Neuronal stem cell (in vitro differentiated cells): ENCODE measurements around the gene ATP13A1.

Experiments used
- DNase-seq: peaks from one replicate; pipeline ENCODE4 v3.0.0-alpha.2; 2013; ENCODE audit warnings: low spot score
- H2AFZ ChIP-seq: one replicate; pipeline ENCODE4 v1.6.1; 2013; ENCODE audit warnings: mild to moderate bottlenecking, low read length, inconsistent platforms
- H2AK5ac ChIP-seq: 2 replicates; pipeline ENCODE4 v1.6.1; 2013; ENCODE audit warnings: low read depth, mild to moderate bottlenecking, inconsistent platforms, low read length, moderate library complexity, mixed read lengths
- H2BK120ac ChIP-seq: 2 replicates; pipeline ENCODE4 v1.6.1; 2013; ENCODE audit warnings: low read depth, mild to moderate bottlenecking, inconsistent platforms, low read length, moderate library complexity, mixed read lengths
- H2BK12ac ChIP-seq: one replicate; pipeline ENCODE4 v1.6.1; 2013; ENCODE audit warnings: low read length, inconsistent platforms
- H2BK15ac ChIP-seq: 2 replicates; pipeline ENCODE4 v1.6.1; 2013; ENCODE audit warnings: mild to moderate bottlenecking, low read length, inconsistent platforms, mixed read lengths
- H2BK5ac ChIP-seq: one replicate; pipeline ENCODE4 v1.6.1; 2013; ENCODE audit warnings: inconsistent platforms, mild to moderate bottlenecking, low read length, moderate library complexity
- H3K14ac ChIP-seq: one replicate; pipeline ENCODE4 v1.6.1; 2013; ENCODE audit warnings: low read length, inconsistent platforms
- H3K18ac ChIP-seq: 2 replicates; pipeline ENCODE4 v1.6.1; 2013; ENCODE audit warnings: low read length, inconsistent platforms
- H3K23ac ChIP-seq: 2 replicates; pipeline ENCODE4 v1.6.1; 2013; ENCODE audit warnings: low read depth, mild to moderate bottlenecking, mixed read lengths, low read length, inconsistent platforms; ENCODE audit not compliant: poor library complexity
- H3K27ac ChIP-seq: replicated peaks from 3 replicates; pipeline ENCODE4 v1.5.1; 2013; ENCODE audit warnings: low read length, inconsistent platforms
- H3K27me3 ChIP-seq, 3 experiments: 2 replicates each; pipeline ENCODE4 v1.6.1; 2013; ENCODE audit warnings: low read length in 3 of 3, mild to moderate bottlenecking in 2 of 3, inconsistent platforms in 1 of 3, low read depth in 1 of 3, mixed read lengths in 1 of 3, moderate library complexity in 1 of 3; ENCODE audit not compliant: control insufficient read depth in 3 of 3, insufficient read depth in 3 of 3
- H3K36me3 ChIP-seq, 2 donors: replicated peaks in 1 of 2; 2 replicates each; pipeline ENCODE4 v1.6.1; 2013; ENCODE audit warnings: low read length in 2 of 2; ENCODE audit not compliant: control insufficient read depth in 2 of 2, insufficient read depth in 2 of 2
- H3K4ac ChIP-seq: 2 replicates; pipeline ENCODE4 v1.6.1; 2013; ENCODE audit warnings: inconsistent platforms, mild to moderate bottlenecking, low read length, moderate library complexity
- H3K4me1 ChIP-seq, 2 donors: 1 replicate in 1 of 2; 2 replicates in 1 of 2; pipeline ENCODE4 v1.6.1; 2013; ENCODE audit warnings: low read length in 2 of 2, low read depth in 1 of 2; ENCODE audit not compliant: control insufficient read depth in 2 of 2, insufficient read depth in 1 of 2
- H3K4me2 ChIP-seq: one replicate; pipeline ENCODE4 v1.6.1; 2013; ENCODE audit warnings: mild to moderate bottlenecking, low read length, inconsistent platforms; ENCODE audit not compliant: insufficient read depth, poor library complexity, severe bottlenecking
- H3K4me3 ChIP-seq, 2 donors: 2 replicates each; pipeline ENCODE4 v1.5.1; 2013; ENCODE audit warnings: low read length in 2 of 2, mild to moderate bottlenecking in 2 of 2, inconsistent platforms in 1 of 2, moderate library complexity in 1 of 2
- H3K79me1 ChIP-seq: one replicate; pipeline ENCODE4 v1.6.1; 2013; ENCODE audit warnings: low read depth, mild to moderate bottlenecking, inconsistent platforms, low read length, moderate library complexity
- H3K9ac ChIP-seq: one replicate; pipeline ENCODE4 v1.6.1; 2013; ENCODE audit warnings: mild to moderate bottlenecking, low read depth, low read length, inconsistent platforms; ENCODE audit not compliant: poor library complexity
- H3K9me3 ChIP-seq, 2 donors: replicated peaks in 1 of 2; 2 replicates each; pipeline versions ENCODE3 to v1.6.1; 2013; ENCODE audit warnings: low read length in 2 of 2, mild to moderate bottlenecking in 2 of 2, inconsistent platforms in 1 of 2, low read depth in 1 of 2, mixed read lengths in 1 of 2, moderate library complexity in 1 of 2; ENCODE audit not compliant: control insufficient read depth in 2 of 2, insufficient read depth in 1 of 2
- H4K8ac ChIP-seq: one replicate; pipeline ENCODE4 v1.6.1; 2013; ENCODE audit warnings: low read depth, mild to moderate bottlenecking, inconsistent platforms, low read length, moderate library complexity
- H4K91ac ChIP-seq: one replicate; pipeline ENCODE4 v1.6.1; 2013; ENCODE audit warnings: low read length, low read depth, mild to moderate bottlenecking, inconsistent platforms; ENCODE audit not compliant: poor library complexity
- WGBS, 2 donors: extraction: QIAGEN DNeasy Blood & Tissue Kit; methylation state at CpG; one replicate each; pipeline ENCODE4 v1.1.7; 2013; ENCODE audit warnings: missing lambda C conversion rate in 2 of 2, mixed read lengths in 1 of 2; ENCODE audit not compliant: insufficient read length in 2 of 2, insufficient replicate concordance in 1 of 2; ENCODE audit errors: extremely low coverage in 2 of 2; 5-methylcytosine and 5-hydroxymethylcytosine counted together

Gene ATP13A1

DNA sequence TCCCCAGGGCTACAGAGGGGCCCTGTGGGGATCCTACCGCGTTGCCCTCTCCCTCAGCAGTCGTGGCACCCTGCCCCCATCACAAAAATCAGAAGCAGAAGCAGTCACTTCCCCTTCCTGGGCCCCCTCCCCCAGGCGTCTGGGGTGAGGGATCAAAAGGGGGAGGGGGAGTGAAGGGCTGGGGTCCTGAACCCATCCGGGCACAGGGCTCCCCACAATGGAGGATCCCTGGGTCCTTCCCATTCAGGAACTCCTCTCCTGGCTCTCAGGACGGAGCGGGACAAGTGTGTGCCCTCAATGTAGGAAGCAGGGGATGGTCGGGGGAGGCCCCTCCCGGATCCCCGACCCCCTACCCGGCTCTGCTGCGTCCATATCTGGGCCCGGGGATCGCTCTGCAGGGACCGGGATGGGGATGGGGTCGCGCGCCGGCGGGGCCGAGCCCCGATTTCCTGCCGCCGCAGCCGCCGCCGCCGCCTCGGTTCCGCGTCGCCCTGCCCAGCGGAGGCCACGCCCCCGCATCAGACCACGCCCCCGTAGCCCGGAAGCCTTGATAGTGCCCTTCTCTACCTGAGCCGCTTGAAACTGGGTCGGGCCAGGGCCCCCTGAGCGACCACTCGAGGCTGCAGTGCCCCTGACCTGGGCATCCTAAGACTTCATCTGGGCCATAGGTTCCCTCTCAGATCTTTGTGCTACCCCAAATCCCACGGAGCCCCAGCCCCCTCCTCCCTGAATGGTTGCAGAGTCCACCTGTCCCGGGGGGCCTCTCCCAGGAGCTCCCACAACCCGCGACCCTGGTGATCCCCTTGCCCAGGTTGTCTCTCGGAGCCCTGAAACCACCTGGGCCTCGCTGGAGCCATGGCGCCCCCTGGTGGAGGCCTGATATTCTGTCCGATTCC, 20.1 kb downstream of the ATP13A1 start, which contains the start of gene GMIP:
GMIP (minus strand) TSS at position 500 of the 896 bp plus-strand sequence; CDS start at position 372, 128 bp downstream.
- H3K14ac ChIP-seq, result peak within 1 kb of the TSS; percentile 89

DNA sequence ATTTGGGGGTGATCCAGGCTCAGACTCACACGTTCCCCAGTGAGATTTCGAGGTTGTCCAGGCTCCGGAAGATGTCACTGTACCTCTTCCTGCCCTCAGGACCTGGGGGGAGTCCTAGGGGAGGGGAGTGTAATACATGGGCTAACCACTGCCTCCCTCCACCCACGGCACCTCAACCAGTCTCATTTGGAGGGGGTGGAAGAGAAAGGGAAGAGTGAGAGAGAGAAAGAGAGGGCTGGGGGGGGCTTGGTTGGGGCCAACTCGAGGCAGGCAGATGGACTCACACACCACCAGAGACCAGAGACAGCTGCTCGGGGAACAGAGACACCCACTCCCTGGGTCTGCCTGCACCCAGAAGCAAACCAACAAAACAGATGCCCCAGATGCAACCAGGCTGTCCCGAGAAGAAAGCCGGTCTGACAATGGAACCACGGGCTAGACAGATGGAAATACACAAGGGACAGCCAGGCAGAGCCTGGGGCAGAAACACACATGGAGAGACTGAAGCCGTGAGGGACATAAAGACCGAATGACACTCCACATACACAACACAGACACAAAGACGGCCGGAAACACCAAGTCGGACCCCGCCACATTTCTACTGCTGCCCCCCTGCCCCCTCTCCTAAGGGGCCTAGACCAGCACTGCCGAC, 20.8 kb downstream of the ATP13A1 start:
- no peak overlapping the region for H4K91ac ChIP-seq
- peaks cover 0 to 2% of the 10 kb centered on the region in 2 donors for H3K9me3 ChIP-seq
- peaks cover 0 to 5% of the 10 kb centered on the region in 2 donors for H3K4me1 ChIP-seq
- no CpG with 5 or more reads among the region's 16 CpGs for WGBS, 2 donors
- H3K14ac ChIP-seq, result peak overlapping the region; percentile 89
- H2BK120ac ChIP-seq, result peak overlapping the region; percentile 18
- H3K79me1 ChIP-seq, result no peaks in the 10 kb centered on the region
- H3K36me3 ChIP-seq, result peaks cover 24 to 42% of the 10 kb centered on the region in 2 donors
- H3K23ac ChIP-seq, result peak overlapping the region; percentile 91
- peak overlapping the region; percentile 93 for H2BK5ac ChIP-seq
- H3K27me3 ChIP-seq, result no peaks in the 10 kb centered on the region
- H2BK12ac ChIP-seq, result no peak overlapping the region
- peak overlapping the region; percentile 49 for H2AK5ac ChIP-seq
- peak overlapping the region; percentile 81 to 88 for H3K4me3 ChIP-seq
- peak overlapping the region; percentile 96 for H3K18ac ChIP-seq
- H3K27ac ChIP-seq, result no peak overlapping the region
- DNase-seq, result no peak
- peak overlapping the region; percentile 97 for H3K4me2 ChIP-seq
- peak overlapping the region; percentile 70 for H3K9ac ChIP-seq
- H2AFZ ChIP-seq, result peak overlapping the region; percentile 97
- H2BK15ac ChIP-seq, result peak overlapping the region; percentile 47
- no peak overlapping the region for H3K4ac ChIP-seq
- no peak overlapping the region for H4K8ac ChIP-seq

More for the DNA sequence above, 20.1 kb downstream of the ATP13A1 start, which contains the start of gene GMIP:
- peak within 1 kb of the TSS; percentile 49 for H2AK5ac ChIP-seq
- peak within 1 kb of the TSS; percentile 93 for H2BK5ac ChIP-seq
- peak within 1 kb of the TSS; percentile 81 to 88 for H3K4me3 ChIP-seq
- peak; percentile 75 for DNase-seq
- H2AFZ ChIP-seq, result peak within 1 kb of the TSS; percentile 97
- H3K18ac ChIP-seq, result peak within 1 kb of the TSS; percentile 96
- peak within 1 kb of the TSS; percentile 97 for H3K4me2 ChIP-seq
- no peak within 1 kb of the TSS for H2BK12ac ChIP-seq
- H3K36me3 ChIP-seq, result peaks cover 25 to 46% of the 10 kb centered on the region in 2 donors
- no peaks in the 10 kb centered on the region for H3K27me3 ChIP-seq
- H3K9ac ChIP-seq, result peak within 1 kb of the TSS; percentile 70
- peaks cover 0 to 5% of the 10 kb centered on the region in 2 donors for H3K4me1 ChIP-seq
- H2BK15ac ChIP-seq, result peak within 1 kb of the TSS; percentile 47
- H3K9me3 ChIP-seq, result peaks cover 0 to 2% of the 10 kb centered on the region in 2 donors
- WGBS, 2 donors, result no CpG with 5 or more reads among the region's 50 CpGs
- no peak within 1 kb of the TSS for H4K8ac ChIP-seq
- peak within 1 kb of the TSS; percentile 91 for H3K23ac ChIP-seq
- peak within 1 kb of the TSS; percentile 18 for H2BK120ac ChIP-seq
- H3K27ac ChIP-seq, result peak within 1 kb of the TSS; percentile 46
- no peak within 1 kb of the TSS for H4K91ac ChIP-seq
- no peaks in the 10 kb centered on the region for H3K79me1 ChIP-seq
- H3K4ac ChIP-seq, result no peak within 1 kb of the TSS

DNA sequence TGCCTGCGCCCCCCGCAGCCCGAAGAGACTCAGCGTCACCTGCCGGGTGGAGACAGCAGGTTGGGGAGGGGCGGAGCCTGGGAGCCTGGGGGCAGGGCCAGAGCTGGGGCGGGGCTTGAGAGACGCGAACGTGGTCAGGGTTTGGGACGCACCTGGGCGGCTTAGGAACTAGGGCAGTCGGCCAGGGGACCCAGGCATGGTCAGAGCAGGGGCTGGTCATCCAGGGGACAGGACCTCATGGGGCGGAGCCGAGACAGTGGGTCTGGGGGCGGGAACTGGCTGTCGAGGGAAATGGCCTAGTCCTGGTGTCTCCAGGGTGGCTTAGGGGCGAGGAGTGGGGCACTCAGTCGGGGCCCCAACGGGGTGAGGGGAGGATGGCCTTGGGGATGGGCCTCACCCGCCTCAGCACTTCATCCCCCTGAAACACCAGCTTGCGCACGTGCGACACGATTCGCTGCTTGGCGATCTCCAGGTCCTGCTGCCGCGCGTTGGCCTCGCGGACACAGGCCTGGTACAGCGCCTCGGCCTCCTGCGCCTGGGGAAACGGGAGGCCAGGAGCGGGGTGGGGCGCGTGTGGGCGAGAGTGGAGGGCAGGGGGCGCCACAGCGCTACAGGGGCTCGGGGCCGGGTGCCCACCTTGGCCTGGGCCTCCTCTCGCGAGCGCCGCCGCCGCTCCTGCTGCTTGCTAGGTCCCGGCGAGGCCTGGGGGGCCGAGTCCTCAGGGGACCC, 25.8 kb downstream of the ATP13A1 start:
- H3K36me3 ChIP-seq, result peaks cover 12 to 46% of the 10 kb centered on the region in 2 donors

More for the DNA sequence above, 25.8 kb downstream of the ATP13A1 start:
- no peak overlapping the region for H2BK120ac ChIP-seq
- H3K4me1 ChIP-seq, result peaks cover 0 to 3% of the 10 kb centered on the region in 2 donors
- DNase-seq, result no peak
- H3K4me3 ChIP-seq, result no peak overlapping the region
- peak overlapping the region; percentile 25 for H3K4me2 ChIP-seq
- H3K79me1 ChIP-seq, result no peaks in the 10 kb centered on the region
- H4K8ac ChIP-seq, result no peak overlapping the region
- H3K23ac ChIP-seq, result peak overlapping the region; percentile 93
- H4K91ac ChIP-seq, result no peak overlapping the region
- H2BK5ac ChIP-seq, result no peak overlapping the region
- H2AFZ ChIP-seq, result no peak overlapping the region
- H2BK12ac ChIP-seq, result no peak overlapping the region
- no peak overlapping the region for H3K14ac ChIP-seq
- no peak overlapping the region for H2AK5ac ChIP-seq
- H3K27ac ChIP-seq, result no peak overlapping the region
- WGBS, 2 donors, result no CpG with 5 or more reads among the region's 53 CpGs
- peak overlapping the region; percentile 95 for H3K4ac ChIP-seq
- peak overlapping the region; percentile 24 for H3K9ac ChIP-seq
- no peak overlapping the region for H2BK15ac ChIP-seq
- no peaks in the 10 kb centered on the region for H3K27me3 ChIP-seq
- H3K18ac ChIP-seq, result no peak overlapping the region
- peaks cover 0 to under 1% of the 10 kb centered on the region in 2 donors for H3K9me3 ChIP-seq
